ENCODE data around the gene REEP3. TPM values are rescaled to one million over a fixed set of nuclear protein-coding genes. Genes with fewer than 3 reads are reported as not detected.

Gene REEP3
- 34.5 and 56.3 TPM in 2 replicates for total RNA-seq

DNA sequence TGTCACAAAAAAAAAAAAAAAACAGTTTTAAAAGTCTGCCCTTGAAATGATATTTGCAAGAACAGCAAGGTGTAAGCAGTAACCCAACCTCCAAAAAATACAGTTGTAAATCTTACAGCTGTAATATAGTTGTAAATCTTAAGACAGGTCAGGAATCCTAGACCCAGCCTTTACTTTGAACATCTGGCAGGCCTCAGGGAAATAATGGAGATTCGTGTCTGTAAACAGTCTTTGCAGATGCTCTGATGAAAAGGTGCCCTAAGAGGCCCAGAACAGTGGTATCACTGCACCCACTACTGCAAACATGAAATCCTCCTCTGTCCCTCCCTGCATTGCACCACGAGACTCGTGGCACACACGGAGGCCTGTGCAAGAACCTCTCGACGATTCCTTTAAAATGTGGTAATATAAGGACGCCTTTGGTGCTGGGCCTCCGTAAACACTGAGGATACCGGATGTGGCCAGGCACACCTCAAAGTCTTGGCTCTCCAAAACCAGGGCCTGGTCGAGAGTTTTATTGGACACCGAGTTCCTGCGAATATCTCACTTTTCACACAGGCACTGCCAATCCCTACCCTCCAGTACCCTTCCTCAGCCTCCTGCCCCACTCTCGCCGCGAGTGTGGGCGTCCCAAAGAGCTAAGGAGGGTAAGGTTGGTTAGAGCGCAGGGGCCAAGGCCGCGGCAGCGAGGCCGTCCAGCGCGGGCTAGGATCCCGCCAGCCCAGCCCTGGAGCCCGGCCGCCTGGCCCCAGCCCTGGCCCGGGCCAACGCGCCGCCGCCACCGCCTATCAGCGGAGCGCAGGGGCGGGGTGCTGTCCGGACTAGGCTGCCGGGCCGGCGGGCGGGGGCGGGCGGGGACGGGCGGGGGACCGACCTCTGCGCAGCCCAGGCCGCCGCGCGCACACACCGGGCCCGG lies at the start of gene REEP3:
TSS of gene REEP3 (plus strand) at position 902 of the 916 bp plus-strand sequence. CDS start 145 bp downstream, outside the sequence.

Other genes starting within 250 kb of the REEP3 start
- 72.7 and 161 TPM in 2 replicates for gene JMJD1C, start 55.4 kb upstream of the REEP3 start, total RNA-seq

Measured in bladder microvascular endothelial cell (primary cell).